ENCODE measurements around the gene CD27.
A peak's percentile ranks its signal among the peaks of the same experiment; 100 is the strongest.

- TF ChIP-seq POLR2A (IDR thresholded peaks at IDR 0.05) (peak in 1 of 2 donors; percentile 71), CTCF (IDR thresholded peaks at IDR 0.05) (peak in 5 of 6 experiments; percentile 45 to 71 (median 65))
Measured at GRCh38 chr12:6493497-6494257, 48.9 kb downstream of the CD27 start, which contains the start of gene NCAPD2.

Measured in adrenal gland (tissue), 5 donors.